Chondrocyte (in vitro differentiated cells): ENCODE results near the gene MYOF. TPM values are rescaled to one million over a fixed set of nuclear protein-coding genes. Genes with fewer than 3 reads are reported as not detected.
"Not testable (repeated sequence)": the region's sequence is repeated elsewhere in the genome, so short reads cannot be mapped to it uniquely, and the experiment has no call there.

Experiments used
- DNase-seq: peaks from one replicate; pipeline ENCODE4 v3.0.0; 2021; ENCODE audit warnings: mixed read lengths, low spot score
- H3K27ac Mint-ChIP-seq: one replicate; pipeline ENCODE4 v1.8.0; 2021; ENCODE audit warnings: mild to moderate bottlenecking, moderate library complexity, mixed read lengths; ENCODE audit not compliant: unreplicated experiment
- H3K27me3 Mint-ChIP-seq: 2 replicates; pipeline ENCODE4 v1.8.0; 2021; ENCODE audit warnings: low read depth, mixed read lengths
- H3K36me3 Mint-ChIP-seq: 2 replicates; pipeline ENCODE4 v1.8.0; 2021; ENCODE audit warnings: low read depth, mixed read lengths
- H3K4me1 Mint-ChIP-seq: 2 replicates; pipeline ENCODE4 v1.8.0; 2021; ENCODE audit warnings: low read depth, mild to moderate bottlenecking, mixed read lengths
- H3K4me3 Mint-ChIP-seq: one replicate; pipeline ENCODE4 v1.8.0; 2021; ENCODE audit warnings: mild to moderate bottlenecking, moderate library complexity, mixed read lengths; ENCODE audit not compliant: unreplicated experiment
- H3K9me3 Mint-ChIP-seq: 2 replicates; pipeline ENCODE4 v1.8.0; 2021; ENCODE audit warnings: low read depth, mixed read lengths
- CTCF ChIP-seq: fragments of 200-600 bp; sonication (generic); IDR thresholded peaks from 2 replicates; pipeline ENCODE4 v1.5.0; 2021; ENCODE audit warnings: antibody characterized with exemption, mild to moderate bottlenecking, moderate library complexity
- total RNA-seq: library from RNA; stranded (reverse); gene quantifications from 3 replicates; pipeline ENCODE4 v1.2.1, GENCODE V29; 2021

The MYOF gene
- total RNA-seq, 1 donor from 2014 or later = 526 TPM

GRCh38 chr10:93422118-93422517 lies 60.0 kb downstream of the MYOF start:
- no peaks in the 10 kb centered on the region for H3K27me3 Mint-ChIP-seq
- peaks cover 41% of the 10 kb centered on the region for H3K36me3 Mint-ChIP-seq
- no peaks in the 10 kb centered on the region for H3K9me3 Mint-ChIP-seq
- no peak overlapping the region for H3K4me3 Mint-ChIP-seq
- peaks cover 66% of the 10 kb centered on the region for H3K4me1 Mint-ChIP-seq
- no peak for DNase-seq
- H3K27ac Mint-ChIP-seq = peak overlapping the region; percentile 89
- no peak for TF ChIP-seq CTCF

DNA sequence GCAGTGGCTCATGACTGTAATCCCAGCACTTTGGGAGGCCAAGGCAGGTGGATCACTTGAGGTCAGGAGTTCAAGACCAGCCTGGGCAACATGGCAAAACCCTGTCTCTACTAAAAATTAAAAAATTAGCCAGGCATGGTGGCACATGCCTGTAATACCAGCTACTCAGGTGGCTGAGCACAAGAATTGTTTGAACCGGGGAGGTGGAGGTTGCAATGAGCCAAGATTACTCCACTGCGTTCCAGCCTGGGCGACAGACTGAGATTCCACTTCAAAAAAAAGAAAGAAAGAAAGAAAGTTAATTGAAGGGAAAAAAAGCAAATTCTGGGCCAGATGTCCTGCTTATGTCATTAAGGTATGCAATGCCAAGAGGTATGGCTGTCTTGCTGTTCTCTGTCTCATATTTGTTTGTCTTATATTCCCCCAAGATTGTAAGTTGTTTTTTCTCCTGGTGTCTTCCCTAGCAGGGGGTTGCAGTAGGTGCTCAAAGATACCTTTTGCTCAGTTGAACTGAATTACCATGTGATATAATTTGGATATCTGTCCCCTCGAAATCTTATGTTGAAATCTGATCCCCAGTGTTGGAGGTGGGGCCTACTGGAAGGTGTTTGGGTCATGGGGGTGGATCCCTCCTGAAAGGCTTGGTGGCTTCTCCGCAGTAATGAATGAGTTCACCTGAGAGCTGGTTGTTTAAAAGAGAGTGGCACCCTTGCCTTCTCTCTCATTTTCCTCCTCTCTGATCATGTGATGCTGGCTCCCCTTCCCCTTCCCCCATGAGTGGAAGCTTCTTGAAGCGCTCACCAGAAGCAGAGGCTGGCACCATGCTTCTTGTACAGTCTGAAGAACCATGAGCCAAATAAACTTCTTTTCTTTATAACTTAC lies 60.9 kb downstream of the MYOF start:
- Mint-ChIP-seq H3K36me3 (peaks cover 44% of the 10 kb centered on the region), H3K27ac (peak overlapping the region; percentile 89), H3K9me3 (no peaks in the 10 kb centered on the region), H3K4me1 (peaks cover 61% of the 10 kb centered on the region), H3K4me3 (no peak overlapping the region), H3K27me3 (no peaks in the 10 kb centered on the region)
- TF ChIP-seq CTCF = no peak
- no peak for DNase-seq

DNA sequence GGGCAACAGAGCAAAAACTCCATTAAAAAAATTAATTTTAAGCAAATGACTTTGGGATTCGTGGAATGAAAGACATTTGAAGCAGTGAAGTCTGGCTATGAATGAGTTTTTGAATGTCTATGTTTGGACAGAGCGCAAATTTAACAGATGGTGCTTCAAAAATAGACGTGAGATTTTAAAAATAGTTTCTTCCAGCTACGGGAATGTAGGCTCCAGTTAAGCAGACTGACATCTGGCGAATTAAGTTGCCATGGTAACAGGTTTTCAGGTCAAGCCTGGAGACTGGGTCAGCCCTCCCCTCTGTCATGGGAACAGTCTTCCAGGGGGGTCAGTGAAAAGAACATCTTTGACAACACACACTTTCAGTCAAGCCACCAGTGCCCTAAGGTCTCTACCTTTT lies 62.0 kb downstream of the MYOF start:
- Mint-ChIP-seq H3K27ac (peak overlapping the region; percentile 94), H3K36me3 (peaks cover 47% of the 10 kb centered on the region), H3K4me1 (peaks cover 64% of the 10 kb centered on the region), H3K9me3 (no peaks in the 10 kb centered on the region), H3K27me3 (no peaks in the 10 kb centered on the region), H3K4me3 (no peak overlapping the region)
- DNase-seq = no peak
- no peak for TF ChIP-seq CTCF

DNA sequence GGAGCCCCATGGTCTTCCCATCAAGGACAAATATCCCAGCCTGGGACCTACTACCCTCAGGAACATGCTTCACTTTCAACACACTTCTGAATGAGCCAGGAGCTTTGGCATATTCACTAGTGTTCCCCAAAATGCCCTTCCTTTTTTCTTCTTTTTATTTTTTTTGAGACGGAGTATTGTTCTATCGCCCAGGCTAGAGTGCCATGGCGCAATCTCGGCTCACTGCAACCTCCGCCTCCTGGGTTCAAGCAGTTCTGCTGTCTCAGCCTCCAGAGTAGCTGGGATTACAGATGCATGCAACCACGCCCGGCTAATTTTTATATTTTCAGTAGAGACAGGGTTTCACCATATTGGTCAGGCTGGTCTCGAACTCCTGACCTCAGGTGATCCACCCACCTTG lies 63.1 kb downstream of the MYOF start:
- not testable (repeated sequence) for H3K4me3 Mint-ChIP-seq, H3K9me3 Mint-ChIP-seq, H3K27ac Mint-ChIP-seq, H3K27me3 Mint-ChIP-seq, DNase-seq
- peaks cover 45% of the 10 kb centered on the region for H3K36me3 Mint-ChIP-seq
- H3K4me1 Mint-ChIP-seq = peaks cover 60% of the 10 kb centered on the region

DNA sequence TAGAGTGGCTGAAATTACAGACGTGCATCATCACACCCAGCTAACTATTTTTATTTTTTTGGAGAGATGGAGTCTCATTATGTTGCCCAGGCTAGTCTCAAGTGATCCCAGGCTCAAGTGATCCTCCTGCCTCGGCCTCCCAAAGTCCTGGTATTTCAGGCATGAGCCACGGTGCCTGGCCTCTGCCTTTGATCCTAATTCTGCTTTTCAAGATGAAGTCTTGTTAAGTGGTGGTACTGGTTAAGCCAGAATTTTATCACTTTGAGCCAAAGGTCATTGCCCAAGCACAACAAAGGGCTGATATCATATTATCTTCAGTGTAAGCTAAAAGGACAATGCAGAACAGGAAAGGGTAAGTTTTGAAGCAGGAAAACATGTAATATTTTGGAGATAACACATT lies 64.2 kb downstream of the MYOF start:
- no peak for DNase-seq
- Mint-ChIP-seq H3K9me3 (no peaks in the 10 kb centered on the region), H3K27ac (peak overlapping the region; percentile 12), H3K4me1 (peaks cover 56% of the 10 kb centered on the region), H3K36me3 (peaks cover 42% of the 10 kb centered on the region), H3K27me3 (no peaks in the 10 kb centered on the region), H3K4me3 (no peak overlapping the region)
- no peak for TF ChIP-seq CTCF

DNA sequence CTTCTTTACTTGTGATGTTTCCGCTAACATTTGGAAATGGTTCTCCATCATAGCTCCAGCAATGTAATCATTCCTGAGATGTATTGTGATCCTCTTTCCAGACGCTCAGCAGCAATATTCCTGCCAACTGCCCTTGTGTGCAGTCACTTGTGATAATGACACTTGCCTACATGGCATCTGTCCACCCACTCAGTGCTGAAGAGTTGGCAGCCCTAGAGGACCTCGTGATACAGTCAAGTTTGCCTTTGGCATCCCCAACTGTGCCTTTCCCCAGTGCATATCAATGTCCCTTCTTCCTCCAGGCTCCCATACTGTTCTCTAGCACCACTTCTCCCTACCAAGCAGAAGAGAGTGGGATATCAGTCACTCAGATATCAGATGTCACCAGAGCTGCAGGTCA lies 64.9 kb downstream of the MYOF start:
- Mint-ChIP-seq H3K27me3 (no peaks in the 10 kb centered on the region), H3K9me3 (no peaks in the 10 kb centered on the region), H3K4me3 (no peak overlapping the region), H3K27ac (peak overlapping the region; percentile 66), H3K36me3 (peaks cover 46% of the 10 kb centered on the region), H3K4me1 (peaks cover 53% of the 10 kb centered on the region)
- TF ChIP-seq CTCF = no peak
- no peak for DNase-seq
